OCI-LY1 (cell line): ENCODE data around the gene OAF.

Source experiments
- H2AFZ ChIP-seq: fragments of 200-600 bp; sonication (generic), shearing (Covaris generic); 2 replicates; pipeline ENCODE4 v1.6.0; 2014; ENCODE audit warnings: antibody characterized with exemption, mild to moderate bottlenecking, low read length
- H3F3A ChIP-seq: fragments of 200-600 bp; sonication (generic), shearing (Covaris generic); 2 replicates; pipeline ENCODE4 v1.6.0; 2014; ENCODE audit warnings: mild to moderate bottlenecking, antibody characterized with exemption, low read length, moderate library complexity; ENCODE audit not compliant: insufficient read depth
- H3K27ac ChIP-seq: fragments of 200-600 bp; sonication (generic); 2 replicates; pipeline ENCODE4 v1.5.1; 2014; ENCODE audit warnings: low read length, mixed run types, mild to moderate bottlenecking, low read depth; ENCODE audit not compliant: poor library complexity, severe bottlenecking
- H3K27me3 ChIP-seq: fragments of 200-600 bp; sonication (generic); 2 replicates; pipeline ENCODE4 v1.6.0; 2014; ENCODE audit warnings: antibody characterized with exemption, mild to moderate bottlenecking, low read length, moderate library complexity; ENCODE audit not compliant: insufficient read depth
- H3K36me3 ChIP-seq: fragments of 200-600 bp; sonication (generic); 2 replicates; pipeline ENCODE4 v1.6.1; 2014; ENCODE audit warnings: mild to moderate bottlenecking, antibody characterized with exemption, low read length, moderate library complexity, mixed read lengths; ENCODE audit not compliant: insufficient read depth
- H3K4me1 ChIP-seq: fragments of 200-600 bp; sonication (generic); 2 replicates; pipeline ENCODE4 v1.5.1; 2014; ENCODE audit warnings: mild to moderate bottlenecking, low read length, moderate library complexity; ENCODE audit not compliant: insufficient read depth, severe bottlenecking
- H3K4me2 ChIP-seq: fragments of 200-600 bp; sonication (generic), shearing (Covaris generic); 2 replicates; pipeline ENCODE4 v1.6.1; 2014; ENCODE audit warnings: low read length
- H3K4me3 ChIP-seq: fragments of 200-600 bp; sonication (generic); 2 replicates; pipeline ENCODE4 v1.5.1; 2014; ENCODE audit warnings: low read length, low read depth, mild to moderate bottlenecking, mixed read lengths; ENCODE audit not compliant: poor library complexity, severe bottlenecking
- H3K79me2 ChIP-seq: fragments of 200-600 bp; shearing (Covaris generic); 2 replicates; pipeline ENCODE4 v1.6.1; 2016; ENCODE audit warnings: mixed run types, low read length, mixed read lengths; ENCODE audit not compliant: insufficient read depth
- H3K9ac ChIP-seq: fragments of 200-600 bp; sonication (generic), shearing (Covaris generic); 2 replicates; pipeline ENCODE4 v1.6.1; 2014; ENCODE audit warnings: mild to moderate bottlenecking, low read length, mixed read lengths
- H3K9me2 ChIP-seq: fragments of 200-600 bp; sonication (generic), shearing (Covaris generic); 2 replicates; pipeline ENCODE4 v1.6.1; 2014; ENCODE audit warnings: low read depth, mild to moderate bottlenecking, low read length, mixed read lengths
- H3K9me3 ChIP-seq: fragments of 200-600 bp; shearing (Covaris generic); 2 replicates; pipeline ENCODE4 v1.6.1; 2014; ENCODE audit warnings: low read length, mixed read lengths
- H4K20me1 ChIP-seq: fragments of 200-600 bp; sonication (generic), shearing (Covaris generic); 2 replicates; pipeline ENCODE4 v1.6.0; 2016; ENCODE audit warnings: mild to moderate bottlenecking, low read length; ENCODE audit not compliant: insufficient read depth
- CTCF ChIP-seq: fragments of 200-600 bp; sonication (generic), shearing (Covaris generic); IDR thresholded peaks from 2 replicates; pipeline ENCODE4 v1.5.1; 2017; ENCODE audit warnings: mild to moderate bottlenecking, antibody characterized with exemption, low read length, moderate library complexity, mixed read lengths
- EZH2 ChIP-seq: fragments of 200-600 bp; sonication (generic), shearing (Covaris generic); IDR thresholded peaks from 2 replicates; pipeline ENCODE4 v1.8.0; 2017; ENCODE audit warnings: borderline replicate concordance, mixed run types, mild to moderate bottlenecking, antibody characterized with exemption, low read length, moderate library complexity, mixed read lengths

OAF gene

GRCh38 chr11:120182790-120183491 lies 27.9 kb upstream of the OAF start:
- Histone ChIP-seq H3K79me2 (no peaks in the 10 kb centered on the region), H3K9me2 (no peaks in the 10 kb centered on the region), H3K4me2 (no peak overlapping the region), H3K9me3 (no peaks in the 10 kb centered on the region), H3K4me1 (no peaks in the 10 kb centered on the region), H4K20me1 (no peaks in the 10 kb centered on the region), H3K27ac (no peak overlapping the region), H3K4me3 (no peak overlapping the region), H3K27me3 (no peaks in the 10 kb centered on the region), H3K9ac (no peak overlapping the region), H2AFZ (no peak overlapping the region), H3K36me3 (no peaks in the 10 kb centered on the region), H3F3A (no peaks in the 10 kb centered on the region)
- TF ChIP-seq CTCF (no peak), EZH2 (no peak)

GRCh38 chr11:120183701-120184141 lies 27.1 kb upstream of the OAF start:
- H3K79me2 ChIP-seq = no peaks in the 10 kb centered on the region
- no peaks in the 10 kb centered on the region for H3K9me2 ChIP-seq
- H3K4me3 ChIP-seq = no peak overlapping the region
- H4K20me1 ChIP-seq = no peaks in the 10 kb centered on the region
- TF ChIP-seq EZH2 (no peak), CTCF (no peak)
- H3K27ac ChIP-seq = no peak overlapping the region
- H2AFZ ChIP-seq = no peak overlapping the region
- H3K9me3 ChIP-seq = no peaks in the 10 kb centered on the region
- no peaks in the 10 kb centered on the region for H3K36me3 ChIP-seq
- H3K9ac ChIP-seq = no peak overlapping the region
- no peaks in the 10 kb centered on the region for H3K27me3 ChIP-seq
- no peak overlapping the region for H3K4me2 ChIP-seq
- H3F3A ChIP-seq = no peaks in the 10 kb centered on the region
- no peaks in the 10 kb centered on the region for H3K4me1 ChIP-seq

GRCh38 chr11:120184371-120184945 lies 26.4 kb upstream of the OAF start:
- H3K9ac ChIP-seq = no peak overlapping the region
- no peaks in the 10 kb centered on the region for H3F3A ChIP-seq
- H3K4me1 ChIP-seq = no peaks in the 10 kb centered on the region
- H3K36me3 ChIP-seq = no peaks in the 10 kb centered on the region
- H3K9me2 ChIP-seq = no peaks in the 10 kb centered on the region
- H3K27me3 ChIP-seq = no peaks in the 10 kb centered on the region
- no peak overlapping the region for H3K27ac ChIP-seq
- H3K79me2 ChIP-seq = no peaks in the 10 kb centered on the region
- no peak overlapping the region for H3K4me2 ChIP-seq
- H4K20me1 ChIP-seq = no peaks in the 10 kb centered on the region
- H3K9me3 ChIP-seq = no peaks in the 10 kb centered on the region
- H2AFZ ChIP-seq = no peak overlapping the region
- no peak for TF ChIP-seq CTCF
- H3K4me3 ChIP-seq = no peak overlapping the region
